ENCODE data around the gene KCTD21. TPM values are rescaled to one million over a fixed set of nuclear protein-coding genes. Genes with fewer than 3 reads are reported as not detected.

The KCTD21 gene
- total RNA-seq, 2 experiments from 2014 or later: 7.1 to 7.8 TPM

- DNase-seq (no peak), ATAC-seq (no peak)
- H3K4me1 Mint-ChIP-seq (ENCODE audit: low read depth): peaks cover 42% of the 10 kb centered on the region
- ChIA-PET CTCF (no interaction called here), POLR2A (no interaction called here)
- H3K9me3 Mint-ChIP-seq (ENCODE audit: insufficient read depth): no peaks in the 10 kb centered on the region
- H3K4me3 Mint-ChIP-seq: no peak overlapping the region
- H3K27me3 Mint-ChIP-seq (ENCODE audit: low read depth): no peaks in the 10 kb centered on the region
- peaks cover 28% of the 10 kb centered on the region for H3K36me3 Mint-ChIP-seq (ENCODE audit: low read depth)
- no peak overlapping the region for H3K27ac Mint-ChIP-seq
These were observed 7.6 kb upstream of the KCTD21 start for GRCh38 chr11:78195917-78196560.

- Mint-ChIP-seq H3K27me3 (ENCODE audit: low read depth) (no peaks in the 10 kb centered on the region), H3K4me1 (ENCODE audit: low read depth) (peaks cover 53% of the 10 kb centered on the region), H3K9me3 (ENCODE audit: insufficient read depth) (no peaks in the 10 kb centered on the region), H3K4me3 (no peak overlapping the region), H3K27ac (no peak overlapping the region), H3K36me3 (ENCODE audit: low read depth) (peaks cover 26% of the 10 kb centered on the region)
- ATAC-seq (no peak), DNase-seq (no peak)
- ChIA-PET POLR2A (interaction anchor here (1.2 kb wide), 1 partner anchor 8 kb away, joined by 3 read pairs; no protein-coding TSS in a partner anchor), CTCF (interaction anchor here (1.7 to 2.2 kb wide), 2 partner anchors 9 to 34 kb away, joined by 4 to 8 read pairs; no protein-coding TSS in a partner anchor)
These were observed 6.1 kb upstream of the KCTD21 start for GRCh38 chr11:78194490-78194889.

GRCh38 chr11:78193806-78194205 is 5.4 kb upstream of the KCTD21 start:
- POLR2A ChIA-PET: interaction anchor here (1.2 kb wide), 2 partner anchors 9 to 54 kb away, joined by 3 to 5 read pairs; partner anchors contain the start of gene ALG8

GRCh38 chr11:78192911-78193351 is 4.5 kb upstream of the KCTD21 start:
- ChIA-PET CTCF (interaction anchor here (1.2 to 2.2 kb wide), 2 partner anchors 9 to 10 kb away, joined by 4 to 8 read pairs; no protein-coding TSS in a partner anchor), POLR2A (interaction anchor here (0.6 to 1.2 kb wide), 2 partner anchors 53 to 378 kb away, joined by 3 to 5 read pairs; partner anchors contain the start of gene ALG8)
- Mint-ChIP-seq H3K36me3 (ENCODE audit: low read depth) (peaks cover 25% of the 10 kb centered on the region), H3K4me1 (ENCODE audit: low read depth) (peaks cover 55% of the 10 kb centered on the region), H3K9me3 (ENCODE audit: insufficient read depth) (no peaks in the 10 kb centered on the region), H3K27me3 (ENCODE audit: low read depth) (no peaks in the 10 kb centered on the region), H3K4me3 (no peak overlapping the region), H3K27ac (peak overlapping the region; percentile 59)
- ATAC-seq (no peak), DNase-seq (no peak)

More at GRCh38 chr11:78193806-78194205, 5.4 kb upstream of the KCTD21 start:
- DNase-seq (no peak), ATAC-seq (no peak)
- Mint-ChIP-seq H3K36me3 (ENCODE audit: low read depth) (peaks cover 26% of the 10 kb centered on the region), H3K4me3 (no peak overlapping the region), H3K27me3 (ENCODE audit: low read depth) (no peaks in the 10 kb centered on the region), H3K4me1 (ENCODE audit: low read depth) (peaks cover 54% of the 10 kb centered on the region), H3K9me3 (ENCODE audit: insufficient read depth) (no peaks in the 10 kb centered on the region), H3K27ac (peak overlapping the region; percentile 25)
- CTCF ChIA-PET: interaction anchor here (0.8 to 2.2 kb wide), 4 partner anchors 9 to 371 kb away, joined by 3 to 8 read pairs (median 4); no protein-coding TSS in a partner anchor

DNA sequence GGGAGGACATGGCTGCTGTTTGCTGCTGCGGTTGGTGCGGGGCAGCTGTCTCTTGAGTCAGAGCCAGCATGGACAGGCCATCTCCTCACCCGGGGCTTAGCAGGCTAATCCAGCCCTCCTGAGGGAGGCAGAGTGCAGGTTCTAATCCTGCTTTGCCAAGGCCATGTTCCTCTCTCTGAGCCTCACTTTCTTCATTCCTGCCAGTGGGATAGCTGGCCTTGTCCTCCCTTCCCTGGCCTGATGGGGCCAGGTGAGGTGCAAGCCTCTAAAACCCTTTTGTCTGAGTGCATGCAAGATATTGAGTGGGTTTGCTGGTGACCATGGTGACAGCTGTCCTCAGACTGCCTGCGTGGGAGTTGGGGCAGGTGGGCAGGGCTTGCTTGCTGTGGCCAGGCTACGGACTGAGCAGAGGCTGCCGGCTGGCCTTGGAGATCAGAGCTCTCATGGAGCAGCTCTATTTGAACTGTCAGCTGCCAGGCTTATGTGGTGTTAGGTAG is 3.8 kb upstream of the KCTD21 start:
- ChIA-PET CTCF (interaction anchor here (1.2 kb wide), 1 partner anchor 9 kb away, joined by 4 read pairs; no protein-coding TSS in a partner anchor), POLR2A (no interaction called here)
- peaks cover 60% of the 10 kb centered on the region for H3K4me1 Mint-ChIP-seq (ENCODE audit: low read depth)
- DNase-seq (no peak), ATAC-seq (no peak)
- no peak overlapping the region for H3K27ac Mint-ChIP-seq
- peaks cover 24% of the 10 kb centered on the region for H3K36me3 Mint-ChIP-seq (ENCODE audit: low read depth)
- no peak overlapping the region for H3K4me3 Mint-ChIP-seq
- no peaks in the 10 kb centered on the region for H3K9me3 Mint-ChIP-seq (ENCODE audit: insufficient read depth)
- H3K27me3 Mint-ChIP-seq (ENCODE audit: low read depth): no peaks in the 10 kb centered on the region

DNA sequence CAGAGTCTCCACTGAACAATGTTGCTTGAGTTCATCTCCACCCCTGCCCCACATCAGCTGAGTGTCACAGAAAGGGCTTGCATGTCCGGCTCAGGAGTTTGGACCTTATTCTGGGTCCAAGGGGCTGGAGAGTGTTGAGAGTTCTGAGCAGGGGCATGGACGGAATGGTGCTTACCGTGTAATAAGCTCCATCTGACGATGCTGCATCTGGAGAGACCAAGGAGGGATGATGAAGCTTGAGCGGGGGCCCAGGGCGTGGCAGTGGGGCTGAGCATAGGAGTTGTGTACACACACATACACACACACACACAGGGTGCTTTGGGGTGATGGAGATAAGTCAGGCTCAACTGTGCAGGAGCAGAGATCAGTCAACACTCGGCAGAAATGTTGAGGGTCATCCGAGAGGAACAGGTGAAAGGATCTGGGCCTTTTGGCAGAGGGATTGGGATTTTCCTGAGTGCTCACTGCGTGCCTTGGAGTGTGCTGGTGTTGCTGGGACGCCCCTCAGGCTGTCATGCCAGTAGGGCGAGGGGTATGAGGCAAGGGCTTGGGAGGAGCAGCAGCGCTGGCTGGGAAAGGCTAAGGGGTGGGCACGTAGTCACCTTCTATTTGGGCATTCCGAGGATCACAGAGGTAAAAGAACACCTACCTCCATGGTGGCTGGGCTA is 2.6 kb upstream of the KCTD21 start:
- ChIA-PET CTCF (interaction anchor here (1.0 to 3.8 kb wide), 2 partner anchors 113 to 374 kb away, joined by 3 to 20 read pairs; no protein-coding TSS in a partner anchor), POLR2A (no interaction called here)
- no peak overlapping the region for H3K27ac Mint-ChIP-seq
- DNase-seq (no peak), ATAC-seq (no peak)
- H3K27me3 Mint-ChIP-seq (ENCODE audit: low read depth): no peaks in the 10 kb centered on the region
- H3K36me3 Mint-ChIP-seq (ENCODE audit: low read depth): peaks cover 22% of the 10 kb centered on the region
- no peaks in the 10 kb centered on the region for H3K9me3 Mint-ChIP-seq (ENCODE audit: insufficient read depth)
- H3K4me1 Mint-ChIP-seq (ENCODE audit: low read depth): peaks cover 68% of the 10 kb centered on the region
- no peak overlapping the region for H3K4me3 Mint-ChIP-seq

GRCh38 chr11:78190374-78190773 is 1.9 kb upstream of the KCTD21 start:
- Mint-ChIP-seq H3K4me1 (ENCODE audit: low read depth) (peaks cover 67% of the 10 kb centered on the region), H3K27ac (peak overlapping the region; percentile 1), H3K27me3 (ENCODE audit: low read depth) (no peaks in the 10 kb centered on the region), H3K36me3 (ENCODE audit: low read depth) (peaks cover 22% of the 10 kb centered on the region), H3K4me3 (peak overlapping the region; percentile 99), H3K9me3 (ENCODE audit: insufficient read depth) (no peaks in the 10 kb centered on the region)
- ATAC-seq (no peak), DNase-seq (no peak)
- POLR2A ChIA-PET: interaction anchor here (1.5 to 2.0 kb wide), 2 partner anchors 10 to 13 kb away, joined by 5 to 10 read pairs; no protein-coding TSS in a partner anchor
- CTCF ChIA-PET: interaction anchor here (1.0 to 3.8 kb wide), 6 partner anchors 9 to 374 kb away, joined by 3 to 20 read pairs (median 8); partner anchors contain the start of gene ALG8

DNA sequence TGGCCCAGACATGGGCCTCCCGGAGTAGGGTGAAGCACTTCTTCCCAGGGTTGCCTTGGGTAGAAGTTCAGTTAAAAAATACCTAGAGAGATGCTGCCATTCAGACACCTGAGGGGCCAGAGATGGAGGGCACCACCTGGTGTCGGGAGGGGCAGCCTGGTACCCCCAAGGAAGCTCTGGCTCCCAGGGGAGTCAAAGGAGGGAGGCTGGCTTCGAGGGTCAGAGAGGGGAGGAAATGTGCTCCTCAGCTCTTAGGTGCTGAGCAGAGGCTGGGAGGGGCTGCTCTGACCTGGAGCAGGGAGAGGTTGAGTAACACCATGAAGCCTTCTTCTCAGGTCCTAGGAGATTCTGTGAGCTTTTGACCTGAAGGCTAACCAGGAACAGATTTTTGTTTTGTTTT is 1.4 kb upstream of the KCTD21 start:
- ChIA-PET POLR2A (interaction anchor here (0.9 to 2.1 kb wide), 4 partner anchors 10 to 50 kb away, joined by 4 to 10 read pairs (median 6); partner anchors contain the start of gene ALG8), CTCF (interaction anchor here (0.6 to 3.8 kb wide), 8 partner anchors 9 to 456 kb away, joined by 3 to 20 read pairs (median 5); partner anchors contain the start of gene ALG8)
- ATAC-seq: no peak
- Mint-ChIP-seq H3K4me1 (ENCODE audit: low read depth) (peaks cover 63% of the 10 kb centered on the region), H3K9me3 (ENCODE audit: insufficient read depth) (no peaks in the 10 kb centered on the region), H3K36me3 (ENCODE audit: low read depth) (peaks cover 21% of the 10 kb centered on the region), H3K27ac (peak overlapping the region; percentile 93), H3K27me3 (ENCODE audit: low read depth) (no peaks in the 10 kb centered on the region), H3K4me3 (peak overlapping the region; percentile 99)
- DNase-seq: no peak

DNA sequence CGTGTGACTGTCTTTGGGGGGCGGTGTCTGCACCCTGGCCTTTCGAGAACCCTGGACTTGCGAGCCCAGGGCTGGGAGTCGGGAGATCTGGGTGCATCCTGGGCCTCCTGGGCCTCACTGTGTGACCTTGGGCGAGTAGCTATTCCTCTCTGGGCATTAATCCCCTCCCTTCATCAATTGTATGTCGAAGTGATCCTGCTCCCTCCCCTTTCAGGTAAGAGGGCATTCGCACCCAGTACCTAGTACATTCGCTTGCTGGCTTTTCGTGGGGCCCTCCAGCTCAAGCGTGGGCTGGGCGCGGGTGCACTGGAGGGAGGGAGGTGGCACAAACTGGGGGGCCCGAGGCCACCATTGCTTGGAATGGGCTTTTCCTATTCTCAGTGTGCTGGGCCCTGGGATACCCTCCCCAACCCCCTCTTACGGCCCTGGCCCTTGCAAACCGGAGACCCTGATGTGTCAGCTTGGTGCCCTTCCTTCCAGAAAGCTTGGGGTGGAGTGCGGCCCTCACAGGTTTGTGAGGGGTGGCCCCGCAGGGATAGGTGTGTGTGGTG is 823 bp upstream of the KCTD21 start:
- ATAC-seq (no peak), DNase-seq (peak; percentile 28)
- ChIA-PET CTCF (interaction anchor here (0.6 to 3.8 kb wide), 9 partner anchors 10 to 457 kb away, joined by 3 to 20 read pairs (median 5); partner anchors contain the start of gene ALG8), POLR2A (interaction anchor here (0.9 to 2.1 kb wide), 4 partner anchors 11 to 50 kb away, joined by 4 to 10 read pairs (median 6); partner anchors contain the start of gene ALG8)
- Mint-ChIP-seq H3K9me3 (ENCODE audit: insufficient read depth) (no peaks in the 10 kb centered on the region), H3K36me3 (ENCODE audit: low read depth) (peaks cover 18% of the 10 kb centered on the region), H3K27me3 (ENCODE audit: low read depth) (no peaks in the 10 kb centered on the region), H3K4me1 (ENCODE audit: low read depth) (peaks cover 57% of the 10 kb centered on the region), H3K4me3 (peak overlapping the region; percentile 99), H3K27ac (peak overlapping the region; percentile 93)

- DNase-seq (no peak), ATAC-seq (peak; percentile 45)
- Mint-ChIP-seq H3K4me3 (peak overlapping the region; percentile 99), H3K27ac (peak overlapping the region; percentile 93), H3K4me1 (ENCODE audit: low read depth) (peaks cover 45% of the 10 kb centered on the region), H3K36me3 (ENCODE audit: low read depth) (peaks cover 18% of the 10 kb centered on the region), H3K9me3 (ENCODE audit: insufficient read depth) (no peaks in the 10 kb centered on the region), H3K27me3 (ENCODE audit: low read depth) (no peaks in the 10 kb centered on the region)
- POLR2A ChIA-PET: interaction anchor here (0.7 to 2.1 kb wide), 5 partner anchors 11 to 205 kb away, joined by 3 to 10 read pairs (median 4); partner anchors contain the start of gene ALG8
- CTCF ChIA-PET: interaction anchor here (1.6 to 3.8 kb wide), 5 partner anchors 15 to 377 kb away, joined by 5 to 20 read pairs (median 11); partner anchors contain the start of gene ALG8
These were observed 800 bp downstream of the KCTD21 start for GRCh38 chr11:78187366-78188285.
